ENCODE measurements around the gene CLIC4.
"Not testable (repeated sequence)": the region's sequence is repeated elsewhere in the genome, so short reads cannot be mapped to it uniquely, and the experiment has no call there.

Gene CLIC4

DNA sequence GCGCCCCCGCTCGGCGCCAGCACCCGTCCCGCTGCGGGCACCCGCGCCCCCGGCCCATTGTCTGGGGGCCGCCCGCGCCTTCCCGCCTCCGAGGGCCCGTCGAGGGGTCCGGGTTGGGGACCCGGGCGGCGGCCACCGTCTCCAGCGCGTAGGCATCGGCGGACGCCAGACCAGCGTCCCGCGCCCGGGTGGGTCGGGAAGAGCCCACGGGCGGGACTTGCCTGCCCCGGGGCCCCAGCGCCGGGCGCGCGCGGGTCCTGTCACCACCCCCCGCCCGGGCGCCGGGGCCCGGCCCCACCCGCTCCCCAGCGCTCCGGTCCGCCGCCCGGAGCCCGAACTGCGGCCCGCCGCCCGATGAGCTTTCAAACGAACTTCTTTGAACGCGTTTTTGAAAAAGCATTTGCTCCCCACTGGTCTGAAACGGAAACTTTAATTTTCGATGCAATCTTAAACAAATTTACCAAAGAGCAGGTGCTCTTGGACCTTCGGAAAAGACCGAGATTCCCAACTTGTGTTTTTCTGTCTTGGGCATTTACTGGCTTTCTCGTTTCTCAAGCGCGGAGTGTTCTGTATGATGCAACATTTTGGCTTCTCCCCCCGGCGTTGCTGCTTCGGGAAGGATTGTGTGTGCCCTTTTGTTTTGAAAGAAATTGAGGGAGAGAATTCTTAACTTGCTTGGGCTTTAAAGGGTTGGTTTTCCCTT lies 615 bp downstream of the CLIC4 start:
- DNase-seq (ENCODE audit: low read depth in 1 of 2, low spot score in 1 of 2) = peak in 1 of 2 donors; percentile 5

DNA sequence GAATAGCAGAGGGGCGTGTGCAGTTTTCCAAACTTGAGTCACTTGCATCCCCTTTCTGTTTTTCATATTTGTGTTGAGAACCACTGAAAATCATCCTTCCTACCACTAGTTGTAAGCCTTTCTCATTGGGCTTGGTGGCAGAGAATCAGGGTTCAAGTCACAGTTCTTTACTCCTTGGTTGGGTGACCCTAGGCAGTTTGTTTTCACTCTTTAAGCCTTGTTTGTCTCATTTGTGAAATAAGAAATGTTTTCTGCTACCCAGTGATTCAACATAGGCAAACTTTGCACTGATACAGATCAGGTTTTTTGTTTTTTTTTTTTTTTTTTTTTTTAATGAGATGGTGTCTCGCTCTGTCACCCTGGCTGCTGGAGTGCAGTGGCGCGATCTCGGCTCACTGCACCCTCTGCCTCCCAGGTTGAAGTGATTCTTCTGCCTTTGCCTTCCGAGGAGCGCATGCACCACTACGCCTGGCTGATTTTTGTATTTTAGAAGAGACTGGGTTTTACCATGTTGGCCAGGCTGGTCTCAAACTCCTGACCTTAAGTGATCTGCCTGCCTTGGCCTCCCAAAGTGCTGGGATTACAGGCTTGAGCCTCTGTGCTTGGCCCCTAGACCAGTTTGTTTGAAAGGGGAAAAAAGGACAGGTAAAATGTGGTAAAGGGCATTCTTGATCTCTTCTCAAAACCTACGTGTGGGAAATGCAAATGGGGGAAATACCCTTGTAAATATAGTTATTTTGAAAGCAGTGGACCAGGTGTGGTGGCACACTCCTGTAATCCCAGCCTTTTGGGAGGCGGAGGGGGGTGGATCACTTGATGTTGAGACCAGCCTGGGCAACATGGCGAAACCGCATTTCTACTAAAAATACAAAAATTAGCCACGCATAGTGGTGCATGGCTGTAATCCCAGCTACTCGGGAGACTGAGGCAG lies 3.2 kb downstream of the CLIC4 start:
- no peak for DNase-seq (ENCODE audit: low read depth in 1 of 2, low spot score in 1 of 2)

DNA sequence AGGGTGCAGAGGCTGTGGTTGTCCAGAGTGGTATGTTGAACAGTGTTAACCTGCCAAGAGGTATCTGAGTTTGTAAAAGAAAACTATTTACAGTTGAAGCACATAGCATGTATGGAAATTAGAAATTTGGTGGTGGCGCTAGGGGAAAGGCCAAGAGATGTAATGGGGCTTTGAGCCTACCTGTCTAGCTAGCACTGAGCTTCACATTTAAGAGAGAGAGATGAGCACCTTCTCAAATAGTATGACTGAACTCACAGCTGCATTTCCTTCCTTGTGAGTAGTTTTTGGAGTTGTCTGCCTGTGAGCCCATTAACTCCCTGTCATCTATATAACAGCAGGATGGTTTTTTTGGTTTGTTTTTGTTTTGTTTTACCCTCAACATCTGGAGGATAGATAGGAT lies 4.0 kb downstream of the CLIC4 start:
- no peak for DNase-seq (ENCODE audit: low read depth in 1 of 2, low spot score in 1 of 2)

DNA sequence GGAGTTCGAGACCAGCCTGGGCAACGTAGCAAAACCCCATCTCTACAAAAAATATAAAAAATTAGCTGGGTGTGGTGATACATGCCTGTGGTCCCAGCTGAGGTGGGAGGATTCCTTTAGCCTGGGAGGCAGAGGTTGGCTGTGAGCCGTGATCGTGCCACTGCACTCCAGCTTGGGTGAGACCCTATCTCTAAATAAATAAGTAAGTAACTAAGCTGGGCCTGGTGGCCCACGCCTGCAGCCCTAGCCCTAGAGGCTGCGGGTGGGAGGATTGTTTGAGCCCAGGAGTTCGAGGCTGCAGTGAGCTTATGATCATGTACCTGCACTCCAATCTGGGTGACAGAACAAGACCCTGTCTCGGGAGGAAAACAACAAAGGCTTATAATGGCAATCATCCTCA lies 4.6 kb downstream of the CLIC4 start:
- DNase-seq (ENCODE audit: low read depth in 1 of 2, low spot score in 1 of 2) = no peak

DNA sequence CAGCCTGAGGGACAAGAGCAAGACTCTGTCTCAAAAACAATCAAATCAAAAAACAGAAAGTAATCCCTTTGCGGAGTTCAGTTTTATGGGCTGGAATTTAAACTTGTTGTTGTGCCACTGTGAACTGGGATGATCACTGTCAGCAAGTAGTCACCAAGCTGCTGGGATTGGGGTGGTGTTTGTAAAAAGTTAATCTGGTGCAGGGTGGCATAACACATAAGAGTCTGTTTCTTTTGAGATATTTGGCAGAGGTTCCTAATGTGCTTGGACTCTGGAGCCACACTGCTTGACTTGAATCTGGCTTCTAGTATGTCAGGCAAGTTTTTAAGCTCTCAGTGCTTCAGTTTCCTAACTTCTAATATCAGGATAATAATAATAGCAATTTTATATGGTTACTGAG lies 6.6 kb downstream of the CLIC4 start:
- DNase-seq (ENCODE audit: low read depth in 1 of 2, low spot score in 1 of 2) = no peak

DNA sequence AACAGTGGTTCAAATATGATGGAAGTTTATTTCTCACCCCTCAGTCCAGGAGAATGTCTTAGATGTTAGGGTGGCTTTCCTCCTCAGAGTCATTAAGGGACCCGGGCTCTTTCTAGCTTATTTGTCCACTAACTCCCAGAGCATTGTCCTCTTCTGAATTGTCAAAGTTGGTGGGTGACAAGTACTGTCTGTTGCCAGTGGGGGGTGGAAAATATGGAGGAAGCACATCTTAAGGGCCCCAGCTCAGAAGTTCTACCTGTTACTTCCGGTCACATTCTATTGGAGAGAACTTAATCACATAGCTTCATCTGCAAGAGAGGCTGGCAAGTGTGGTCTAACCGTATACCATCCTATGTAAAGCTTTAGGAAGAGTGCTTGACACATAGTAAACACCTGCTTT lies 7.1 kb downstream of the CLIC4 start:
- no peak for DNase-seq (ENCODE audit: low read depth in 1 of 2, low spot score in 1 of 2)

DNA sequence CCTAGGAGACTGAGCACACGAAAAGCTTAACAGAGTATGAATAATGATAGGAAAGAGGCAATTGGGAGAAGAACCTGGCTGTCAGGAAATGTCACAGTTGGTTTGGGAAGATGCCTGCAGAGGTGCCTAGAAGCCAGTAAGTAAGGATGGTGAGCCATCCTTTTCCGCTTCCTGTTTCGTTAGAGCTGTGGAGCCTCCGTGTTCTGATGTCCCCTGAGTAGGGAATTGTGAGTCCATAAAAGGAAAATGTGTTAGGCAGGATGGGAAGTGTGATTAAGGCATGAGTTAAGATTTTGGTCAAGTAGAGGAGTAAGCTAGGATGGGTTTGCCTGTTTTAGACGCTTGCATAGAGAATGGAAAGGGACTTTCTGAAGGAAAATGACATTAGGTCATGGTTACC lies 9.0 kb downstream of the CLIC4 start:
- no peak for DNase-seq (ENCODE audit: low read depth in 1 of 2, low spot score in 1 of 2)

DNA sequence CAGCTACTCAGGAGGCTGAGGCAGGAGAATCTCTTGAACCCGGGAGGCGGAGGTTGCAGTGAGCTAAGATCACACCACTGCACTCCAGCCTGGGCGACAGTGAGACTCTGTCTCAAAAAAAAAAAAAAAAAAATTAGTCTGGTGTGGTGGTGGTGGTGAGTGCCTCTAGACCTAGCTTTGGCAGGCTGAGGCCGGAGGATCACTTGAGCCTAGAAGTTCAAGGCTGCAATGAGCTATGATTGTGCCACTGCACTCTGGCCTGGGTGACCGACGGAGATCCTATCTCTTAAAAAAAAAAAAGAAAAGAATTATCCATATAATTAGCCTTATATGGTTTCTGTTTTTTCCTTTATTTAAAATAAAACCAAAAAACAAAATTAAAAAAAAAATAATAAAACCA lies 10.1 kb downstream of the CLIC4 start:
- DNase-seq (ENCODE audit: low read depth in 1 of 2, low spot score in 1 of 2) = not testable (repeated sequence)

DNA sequence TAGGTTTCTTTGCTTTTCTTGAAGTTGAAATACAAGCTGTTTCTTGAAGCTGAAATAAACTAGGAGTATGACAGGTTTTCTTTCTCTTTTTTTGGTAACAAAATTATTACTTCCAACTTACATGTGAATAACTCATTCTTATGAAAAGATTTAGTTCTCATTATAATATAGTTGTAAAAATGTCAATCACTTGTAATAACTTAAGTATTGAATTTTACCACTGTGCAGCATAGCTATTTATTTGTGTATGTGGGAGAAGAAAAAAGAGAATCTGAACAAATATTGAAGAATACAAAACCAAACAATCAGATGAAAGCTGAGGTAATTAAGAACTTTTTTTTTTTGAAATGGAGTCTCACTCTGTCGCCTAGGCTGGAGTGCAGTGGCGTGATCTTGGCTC lies 11.1 kb downstream of the CLIC4 start:
- DNase-seq (ENCODE audit: low read depth in 1 of 2, low spot score in 1 of 2) = no peak

DNA sequence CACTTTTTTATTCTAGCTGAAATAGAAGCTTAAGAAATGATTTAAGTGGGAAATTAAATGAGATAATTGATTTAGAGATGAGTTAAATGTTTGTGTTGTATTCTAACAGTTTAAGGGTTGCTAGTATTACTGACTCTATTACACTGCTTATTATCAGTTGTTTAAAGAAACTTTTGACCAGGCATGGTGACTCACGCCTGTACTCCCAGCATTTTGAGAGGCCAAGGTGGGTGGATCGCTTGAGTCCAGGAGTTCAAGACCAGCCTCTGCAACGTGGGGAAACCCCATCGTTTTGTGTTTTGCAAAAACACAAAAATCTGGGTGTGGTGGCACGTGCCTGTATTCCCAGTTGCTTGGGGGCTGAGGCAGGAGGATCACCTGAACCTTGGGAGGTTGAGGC lies 14.2 kb downstream of the CLIC4 start:
- no peak for DNase-seq (ENCODE audit: low read depth in 1 of 2, low spot score in 1 of 2)

DNA sequence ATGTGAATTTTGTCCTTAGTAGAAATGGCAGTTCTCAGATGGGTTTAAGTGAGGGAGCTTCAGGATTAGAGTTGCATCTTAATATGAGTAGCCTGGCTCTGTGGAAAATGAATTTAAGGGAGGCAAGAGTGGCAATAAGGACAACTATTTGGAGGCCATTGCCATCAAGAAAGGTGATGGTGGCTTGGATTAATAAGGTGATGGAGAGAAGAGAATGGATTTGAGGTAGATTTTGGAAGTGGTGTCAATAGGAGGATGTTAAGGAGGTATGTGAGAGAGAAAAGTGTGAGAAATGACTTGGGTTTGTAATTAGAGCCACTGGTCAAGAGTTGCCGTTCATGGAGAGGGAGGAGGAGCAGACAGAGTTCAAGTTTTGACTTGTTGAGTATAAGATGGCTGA lies 16.3 kb downstream of the CLIC4 start:
- no peak for DNase-seq (ENCODE audit: low read depth in 1 of 2, low spot score in 1 of 2)

DNA sequence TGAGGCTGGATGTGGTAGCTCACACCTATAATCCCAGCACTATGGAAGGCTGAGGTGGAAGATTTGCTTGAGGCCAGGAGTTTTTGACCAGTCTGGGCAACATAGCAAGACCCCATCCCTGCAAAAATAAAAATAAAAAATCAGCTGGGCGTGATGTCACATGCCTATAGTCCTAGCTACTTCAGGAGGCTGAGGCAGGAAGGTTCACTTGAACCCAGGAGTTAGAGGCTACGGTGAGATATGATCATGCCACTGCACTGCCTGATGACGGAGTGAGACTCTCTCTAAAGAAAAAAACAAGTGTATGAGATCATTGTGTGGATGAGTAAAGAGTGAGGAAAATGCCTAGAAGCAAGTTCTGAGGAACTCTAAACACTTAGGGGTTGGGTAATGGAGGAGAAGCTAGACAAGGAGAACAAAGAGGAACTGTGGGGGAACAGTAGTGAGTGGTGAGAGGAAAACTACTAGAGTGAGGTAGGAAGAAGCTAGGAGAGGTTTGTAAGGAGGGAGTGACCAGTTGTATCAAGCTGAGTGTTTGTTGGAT lies 17.0 kb downstream of the CLIC4 start:
- no peak for DNase-seq (ENCODE audit: low read depth in 1 of 2, low spot score in 1 of 2)

DNA sequence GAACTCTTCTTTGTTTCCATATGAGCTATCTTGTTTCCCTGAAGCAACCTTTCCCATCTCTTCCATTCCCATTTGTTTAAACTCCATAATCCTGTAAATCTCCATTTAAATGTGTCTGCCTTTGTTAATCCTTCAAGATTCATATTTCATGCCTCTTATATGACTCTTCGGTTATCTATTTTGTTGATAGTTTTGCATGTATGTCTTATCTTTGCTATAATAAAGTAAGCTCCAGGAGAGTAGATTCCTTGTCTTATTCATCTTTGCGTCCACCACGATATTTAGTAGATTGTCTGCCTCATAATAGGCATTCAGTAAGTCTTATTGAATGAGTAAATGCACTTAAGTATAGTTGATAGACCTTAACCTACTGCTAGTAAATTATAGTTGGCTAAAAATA lies 18.4 kb downstream of the CLIC4 start:
- no peak for DNase-seq (ENCODE audit: low read depth in 1 of 2, low spot score in 1 of 2)

DNA sequence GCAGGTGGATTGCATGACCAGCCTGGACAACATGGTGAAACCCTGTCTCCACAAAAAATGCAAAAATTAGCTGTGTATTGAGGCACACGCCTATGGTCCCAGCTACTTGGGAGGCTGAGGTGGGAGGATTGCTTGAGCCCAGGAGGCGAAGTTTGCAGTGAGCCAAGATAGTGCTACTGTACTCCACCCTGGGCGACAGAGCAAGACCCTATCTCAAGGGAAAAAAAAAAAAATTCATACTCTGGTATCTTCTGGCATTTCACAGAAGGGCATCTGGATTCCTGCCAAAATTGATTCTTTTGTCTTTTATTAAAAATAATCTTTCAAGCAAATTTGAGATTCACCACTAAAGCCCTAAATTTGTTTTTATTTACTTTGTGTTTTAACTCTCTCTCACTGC lies 19.2 kb downstream of the CLIC4 start:
- no peak for DNase-seq (ENCODE audit: low read depth in 1 of 2, low spot score in 1 of 2)

DNA sequence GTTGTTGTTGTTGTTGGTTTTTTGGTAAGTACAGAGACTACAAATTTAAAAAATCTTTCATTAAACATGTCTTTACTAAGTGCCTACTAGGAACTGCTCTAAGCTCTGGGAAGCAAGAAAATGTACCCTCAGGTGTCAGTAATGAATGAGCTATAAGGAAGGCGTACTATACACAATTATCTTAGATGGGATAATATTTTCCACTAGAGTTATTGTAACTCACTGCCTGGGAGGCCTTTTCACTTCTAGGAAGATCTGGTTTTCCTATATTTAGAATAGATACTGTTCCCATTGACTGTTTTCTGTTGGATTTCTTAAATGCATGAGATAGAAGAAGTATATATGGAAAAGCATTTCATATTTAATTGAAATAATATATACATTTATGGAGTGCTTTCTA lies 19.6 kb downstream of the CLIC4 start:
- DNase-seq (ENCODE audit: low read depth in 1 of 2, low spot score in 1 of 2) = no peak

DNA sequence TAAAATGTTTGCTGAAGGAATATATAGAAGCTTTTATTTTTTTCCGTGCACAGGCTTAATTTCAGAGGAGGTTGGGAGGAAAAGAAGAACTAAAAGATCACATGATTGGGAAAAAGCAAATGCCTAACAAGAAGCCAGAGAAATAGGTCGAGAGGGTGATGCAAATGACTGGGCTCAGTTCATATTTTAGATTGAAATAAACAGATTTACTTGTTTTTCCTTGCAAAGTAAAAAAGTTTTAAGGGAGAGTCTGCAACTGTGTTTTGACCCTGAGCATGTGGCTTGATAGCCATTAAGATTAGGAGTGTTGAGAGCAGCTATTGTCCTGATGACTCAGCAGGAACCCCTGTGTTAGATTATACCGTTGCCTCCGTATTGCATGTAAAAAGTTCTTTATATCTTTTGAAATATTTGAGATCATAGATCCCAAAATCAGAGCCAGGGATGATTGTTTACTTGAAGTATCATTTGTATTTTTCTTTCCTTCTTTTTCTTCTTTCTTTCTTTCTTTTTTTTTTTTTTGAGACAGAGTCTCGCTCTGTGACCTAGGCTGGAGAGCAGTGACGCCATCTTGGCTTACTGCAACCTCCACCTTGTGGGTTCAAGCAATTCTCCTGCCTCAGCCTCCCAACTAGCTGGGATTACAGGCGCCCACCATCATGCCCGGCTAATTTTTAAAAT lies 20.2 kb downstream of the CLIC4 start:
- DNase-seq (ENCODE audit: low read depth in 1 of 2, low spot score in 1 of 2) = no peak

DNA sequence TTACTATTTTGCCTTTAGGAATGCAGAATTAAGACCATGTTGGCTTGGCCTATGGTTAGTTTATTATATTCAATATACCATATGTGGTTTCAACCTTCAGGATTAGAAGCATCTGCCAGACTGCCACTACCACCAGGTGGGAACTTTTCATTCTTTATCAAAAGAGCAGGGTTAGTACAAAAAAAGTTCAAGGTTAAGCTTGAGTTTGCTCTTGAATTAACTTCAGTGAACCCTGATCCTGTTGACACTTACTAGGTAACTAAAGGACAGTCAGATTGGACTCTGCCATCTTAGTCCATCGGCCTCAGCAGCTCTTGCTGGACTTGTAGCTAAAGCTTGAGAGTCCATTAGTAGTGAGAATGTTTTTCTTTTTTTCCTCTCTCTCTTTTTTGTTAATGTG lies 22.1 kb downstream of the CLIC4 start:
- no peak for DNase-seq (ENCODE audit: low read depth in 1 of 2, low spot score in 1 of 2)

DNA sequence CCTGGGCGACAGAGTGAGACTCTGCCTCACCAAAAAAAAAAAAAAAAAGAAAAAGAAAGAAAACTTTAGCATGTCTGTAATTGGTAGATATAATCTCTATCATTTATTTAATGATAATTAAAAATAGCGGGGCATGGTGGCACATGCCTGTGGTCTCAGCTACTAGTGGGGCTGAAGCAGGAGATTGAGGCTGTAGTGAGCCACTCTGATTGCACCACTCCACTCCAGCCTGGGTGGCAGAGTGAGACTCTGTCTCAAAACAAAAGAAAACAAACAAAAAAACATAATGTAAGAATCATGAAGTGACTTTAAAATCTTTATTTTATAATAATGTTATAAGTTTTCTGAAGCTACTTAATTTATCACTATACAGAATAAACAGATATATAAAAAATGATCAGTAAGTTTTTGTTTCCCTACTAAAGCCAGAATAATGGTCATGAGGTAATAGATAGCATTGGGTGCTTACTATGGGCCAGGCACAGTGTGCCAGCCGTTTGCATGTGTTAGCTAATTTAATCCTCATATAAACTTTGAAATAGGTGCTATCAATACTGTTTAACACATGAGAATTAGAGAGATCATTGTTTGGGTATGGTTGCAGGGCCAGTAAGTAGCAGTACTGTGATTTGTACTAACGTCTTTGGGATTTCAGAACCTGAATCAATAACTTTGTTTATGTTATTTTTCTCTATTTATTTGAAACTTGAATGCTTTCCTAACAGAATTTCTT lies 23.8 kb downstream of the CLIC4 start:
- no peak for DNase-seq (ENCODE audit: low read depth in 1 of 2, low spot score in 1 of 2)

DNA sequence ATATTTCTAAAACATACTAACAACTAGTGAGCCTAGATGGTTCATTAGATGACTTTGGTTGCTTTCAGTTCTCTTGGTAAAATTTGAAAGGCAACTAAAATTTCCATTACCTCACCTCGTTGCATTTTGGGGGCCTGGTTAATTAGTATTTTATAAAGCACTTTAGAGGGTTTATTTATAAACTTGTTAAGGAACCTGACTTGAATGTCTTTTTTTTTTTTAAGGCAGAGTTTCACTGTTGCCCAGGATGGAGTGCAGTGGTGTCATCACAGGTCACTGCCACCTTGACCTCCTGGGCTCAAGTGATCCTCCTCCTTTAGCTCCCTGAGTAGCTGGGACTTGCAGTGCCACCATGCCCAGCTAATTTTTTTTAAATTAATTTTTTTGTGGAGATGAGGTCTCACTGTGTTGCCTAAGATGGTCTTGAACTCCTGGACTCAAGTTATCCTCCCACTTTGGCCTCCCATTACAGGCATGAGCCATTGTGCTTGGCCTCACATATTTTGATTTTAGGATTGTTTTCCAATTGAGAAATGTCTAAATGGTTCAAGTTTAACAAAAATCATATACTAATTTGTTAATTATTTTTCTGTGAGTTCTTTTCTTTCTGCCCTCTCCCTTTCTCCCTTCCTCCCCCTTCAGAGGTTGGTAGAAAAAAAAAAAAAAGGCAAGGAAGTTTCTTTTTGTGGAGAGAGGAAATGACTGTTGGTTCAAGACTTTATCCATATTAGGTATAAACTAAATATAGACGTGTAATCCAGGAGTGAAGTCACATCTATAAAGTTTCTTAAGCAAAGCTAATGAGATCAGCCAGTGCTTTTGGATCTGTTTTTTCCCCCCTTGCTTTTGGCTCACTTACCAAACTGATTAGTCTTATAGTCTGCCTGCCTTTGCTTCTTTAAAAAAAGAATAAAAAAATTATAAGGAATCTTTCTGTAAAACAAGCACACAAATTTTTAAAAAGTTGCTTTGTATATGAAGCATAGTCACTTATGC lies 24.7 kb downstream of the CLIC4 start:
- DNase-seq (ENCODE audit: low read depth in 1 of 2, low spot score in 1 of 2) = no peak

DNA sequence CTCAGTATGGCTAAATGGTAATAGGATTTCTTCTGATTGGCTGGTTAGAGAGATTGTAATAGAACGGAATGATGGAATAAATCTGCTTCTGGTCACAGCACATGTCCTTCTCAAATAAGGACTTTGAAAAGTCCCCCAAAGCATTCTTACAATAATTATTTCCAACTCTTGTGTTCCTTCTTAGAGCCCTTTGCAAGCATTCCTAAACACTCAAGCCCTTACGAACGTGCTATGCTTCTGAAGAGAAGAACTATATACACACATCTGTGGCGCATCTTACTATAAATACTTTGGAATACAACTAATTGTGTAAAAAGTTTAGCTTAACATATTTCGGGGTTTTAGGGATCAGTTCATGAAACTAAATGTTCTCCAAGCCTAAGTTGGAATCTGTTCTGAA lies 25.6 kb downstream of the CLIC4 start:
- DNase-seq (ENCODE audit: low read depth in 1 of 2, low spot score in 1 of 2) = no peak
